ENCODE results near the gene COBL.

COBL gene

GRCh38 chr7:51246258-51247245 lies 70.1 kb downstream of the COBL start:
- DNase-seq: no peak

GRCh38 chr7:51244885-51245284 lies 71.7 kb downstream of the COBL start:
- DNase-seq: no peak

GRCh38 chr7:51244053-51244452 lies 72.6 kb downstream of the COBL start:
- DNase-seq: no peak

GRCh38 chr7:51243631-51244030 lies 73.0 kb downstream of the COBL start:
- no peak for DNase-seq

GRCh38 chr7:51242881-51243518 lies 73.6 kb downstream of the COBL start:
- DNase-seq: peak; percentile 16

- no peak for DNase-seq
Observed at GRCh38 chr7:51242007-51242691, 74.5 kb downstream of the COBL start.

- DNase-seq: no peak
Observed at GRCh38 chr7:51240868-51241267, 75.7 kb downstream of the COBL start.

- no peak for DNase-seq
Observed at GRCh38 chr7:51239691-51240090, 76.9 kb downstream of the COBL start.

GRCh38 chr7:51238981-51239495 lies 77.6 kb downstream of the COBL start:
- DNase-seq: no peak

GRCh38 chr7:51237446-51238133 lies 79.0 kb downstream of the COBL start:
- DNase-seq: no peak

GRCh38 chr7:51236470-51237132 lies 80.0 kb downstream of the COBL start:
- no peak for DNase-seq

GRCh38 chr7:51235593-51236313 lies 80.9 kb downstream of the COBL start:
- no peak for DNase-seq

GRCh38 chr7:51234609-51235308 lies 81.8 kb downstream of the COBL start:
- no peak for DNase-seq

GRCh38 chr7:51234139-51234538 lies 82.5 kb downstream of the COBL start:
- no peak for DNase-seq

GRCh38 chr7:51233374-51233773 lies 83.2 kb downstream of the COBL start:
- no peak for DNase-seq

- DNase-seq: no peak
Observed at GRCh38 chr7:51230723-51231122, 85.9 kb downstream of the COBL start.

GRCh38 chr7:51230324-51230625 lies 86.3 kb downstream of the COBL start:
- DNase-seq: no peak

GRCh38 chr7:51229620-51230323 lies 86.8 kb downstream of the COBL start:
- DNase-seq: no peak

GRCh38 chr7:51229106-51229537 lies 87.5 kb downstream of the COBL start:
- no peak for DNase-seq

GRCh38 chr7:51228386-51228958 lies 88.1 kb downstream of the COBL start:
- DNase-seq: no peak
